Spleen (tissue), 7 donors: ENCODE results near the gene AURKAIP1.

Experiments
- CTCF ChIP-seq, 11 experiments: fragments of 200-600 bp in 7 of 11; fragments of 450-650 bp in 4 of 11; sonication (generic) in 4 of 11; IDR thresholded peaks in 8 of 11; conservative IDR thresholded peaks in 3 of 11; 1 replicate in 7 of 11; 2 replicates in 4 of 11; pipeline versions ENCODE4 v1.4.0 to v1.8.0; 2016 to 2021; ENCODE audit warnings: antibody characterized with exemption in 11 of 11, inconsistent platforms in 4 of 11, mild to moderate bottlenecking in 1 of 11
- POLR2A ChIP-seq, 3 donors: fragments of 450-650 bp; IDR thresholded peaks; one replicate each; pipeline ENCODE4 v1.5.1; 2017; ENCODE audit warnings: antibody characterized with exemption in 3 of 3, mild to moderate bottlenecking in 1 of 3
- donor health status: DM: no; HTN: no; CAD: no; lungs with moderate emphysema.
- donor health status: DM: no; HTN: no; CAD: no.
- donor health status: DM: no; HTN: no; CAD: no.

- TF ChIP-seq CTCF (IDR thresholded peaks at IDR 0.05 in 8 of 11, conservative IDR thresholded peaks at IDR 0.05 in 3 of 11) (no peak), POLR2A (IDR thresholded peaks at IDR 0.05) (no peak)
Observed at GRCh38 chr1:1388078-1388472, 13.1 kb upstream of the AURKAIP1 start.
